HepG2 (cell line): Measurements from ENCODE around the gene TTYH1. TPM values are rescaled to one million over a fixed set of nuclear protein-coding genes. Genes with fewer than 3 reads are reported as not detected.

Experiments
- ATAC-seq: fragments of 200-7000 bp; cut with Tn5 transposase; 3 replicates; pipeline ENCODE4 v1.9.1; 2020; ENCODE audit warnings: mild to moderate bottlenecking, moderate library complexity
- BruUV-seq: library from RNA; stranded (reverse); fragments of 400-500 nt; replicated peaks from 2 replicates; lab custom pipeline; 2021; lab: Mats Ljungman, UMichigan
- CTCF ChIA-PET: fragments of 300-600 bp; formaldehyde crosslinking; extraction: SDS; loops from one replicate; lab custom pipeline; 2021; ENCODE audit warnings: low total read pairs, inconsistent platforms, low intra/inter-chr PET ratio; lab: Yijun Ruan, JAX
- POLR2A ChIA-PET: fragments of 350-600 bp; sonication (Branson Sonifier 250); formaldehyde crosslinking; loops from one replicate; lab custom pipeline; 2020; ENCODE audit warnings: antibody characterized with exemption, inconsistent platforms; lab: Yijun Ruan, JAX
- DNase-seq: peaks from one replicate; pipeline ENCODE4 v3.0.0-alpha.2; 2015; ENCODE audit warnings: low spot score
- FAIRE-seq: peaks from 3 replicates; lab custom pipeline; 2011; peaks lifted over from hg19 to GRCh38; lab: Jason Lieb, UNC
- H2AFZ ChIP-seq: one replicate; pipeline ENCODE4 v1.6.1; 2011; ENCODE audit warnings: low read length, inconsistent platforms
- H3K27ac ChIP-seq: fragments of 300-600 bp; 3 replicates; pipeline ENCODE4 v1.8.0; 2011; ENCODE audit warnings: mixed run types, mild to moderate bottlenecking, mixed read lengths, low read length, inconsistent platforms; ENCODE audit not compliant: insufficient read depth; ENCODE audit errors: extremely low read length
- H3K27me3 ChIP-seq, 2 experiments: fragments of 200-600 bp in 1 of 2; 2 replicates in 1 of 2; 3 replicates in 1 of 2; pipeline versions ENCODE4 v1.6.0 to v1.8.0; 2011; ENCODE audit warnings: low read length in 2 of 2, mild to moderate bottlenecking in 2 of 2, moderate library complexity in 2 of 2, inconsistent platforms in 1 of 2; ENCODE audit not compliant: insufficient read depth in 2 of 2, control insufficient read depth in 1 of 2
- H3K36me3 ChIP-seq, 2 experiments: fragments of 200-600 bp in 1 of 2; replicated peaks in 1 of 2; 2 replicates in 1 of 2; 3 replicates in 1 of 2; pipeline versions ENCODE4 v1.5.1 to v1.8.0; 2011; ENCODE audit warnings: low read length in 2 of 2, inconsistent platforms in 1 of 2; ENCODE audit not compliant: insufficient read depth in 2 of 2, control insufficient read depth in 1 of 2
- H3K4me1 ChIP-seq: 2 replicates; pipeline ENCODE4 v1.5.1; 2012; ENCODE audit warnings: low read length, inconsistent platforms; ENCODE audit not compliant: insufficient read depth
- H3K4me2 ChIP-seq: 2 replicates; pipeline ENCODE4 v1.6.0; 2011; ENCODE audit warnings: low read depth, low read length, inconsistent platforms
- H3K4me3 ChIP-seq, 3 experiments: fragments of 200-600 bp in 1 of 3; sonication (generic), shearing (Covaris generic) in 1 of 3; replicated peaks in 1 of 3; 2 replicates each; pipeline ENCODE4 v1.5.1; 2011 to 2016; ENCODE audit warnings: low read length in 3 of 3, inconsistent platforms in 2 of 3, low read depth in 2 of 3, mild to moderate bottlenecking in 2 of 3, control low read depth in 1 of 3, mixed read lengths in 1 of 3; ENCODE audit not compliant: insufficient read depth in 1 of 3
- H3K79me2 ChIP-seq: one replicate; pipeline ENCODE4 v1.6.1; 2011; ENCODE audit warnings: low read length, inconsistent platforms; ENCODE audit not compliant: insufficient read depth
- H3K9ac ChIP-seq: 2 replicates; pipeline ENCODE4 v1.6.0; 2011; ENCODE audit warnings: mild to moderate bottlenecking, low read depth, low read length, inconsistent platforms; ENCODE audit not compliant: insufficient read depth
- H3K9me3 ChIP-seq: 2 replicates; pipeline ENCODE4 v1.5.1; 2012; ENCODE audit warnings: mild to moderate bottlenecking, low read length
- H4K20me1 ChIP-seq: 2 replicates; pipeline ENCODE4 v1.6.0; 2011; ENCODE audit warnings: inconsistent platforms, mild to moderate bottlenecking, low read length, moderate library complexity; ENCODE audit not compliant: insufficient read depth
- SKIL ChIP-seq: sonication (generic); formaldehyde crosslinking; IDR thresholded peaks from 2 replicates; pipeline ENCODE4 v1.8.0; 2022; ENCODE audit warnings: missing genetic modification reagents, mild to moderate bottlenecking, moderate library complexity, borderline replicate concordance
- SSRP1 ChIP-seq: IDR thresholded peaks from 2 replicates; pipeline ENCODE4 v1.6.1; 2016; ENCODE audit warnings: control low read depth
- ZNF619 ChIP-seq: sonication (generic); formaldehyde crosslinking; IDR thresholded peaks from 2 replicates; pipeline ENCODE4 v1.4.0; 2020; ENCODE audit warnings: mild to moderate bottlenecking, missing genetic modification reagents
- ZNF768 ChIP-seq: sonication (generic); formaldehyde crosslinking; IDR thresholded peaks from 2 replicates; pipeline ENCODE4 v1.4.0; 2020; ENCODE audit warnings: missing genetic modification reagents
- WGBS: methylation state at CpG from one replicate; pipeline ENCODE4 v1.1.6; 2017; ENCODE audit warnings: low lambda C conversion rate; 5-methylcytosine and 5-hydroxymethylcytosine counted together
- in situ Hi-C: cut with HindIII; loops from 2 replicates; pipeline ENCODE4 v1.10.0; 2017; ENCODE audit warnings: low pct_unique_long_range_greater_than_20kb; ENCODE audit not compliant: extremely low pct_ligation_motif_present
- intact Hi-C: fragments of 100-400 bp; cut with micrococcal nuclease; formaldehyde crosslinking; loops from one replicate; pipeline ENCODE4 v1.10.0; 2022; ENCODE audit not compliant: unreplicated experiment
- polyA plus RNA-seq, 8 experiments: library from polyadenylated mRNA; depleted of rRNA in 3 of 8; stranded (reverse) in 7 of 8; unstranded in 1 of 8; fragments of >200 nt; fragmentation: Illumina TruSeq in 4 of 8; extraction: Trizol in 4 of 8; gene quantifications; 2 replicates each; pipeline versions ENCODE4 v1.2.1 to v1.2.3, GENCODE V29; 2011 to 2016; ENCODE audit warnings: low read depth in 4 of 8, missing spikeins in 1 of 8, mixed read lengths in 1 of 8; ENCODE audit not compliant: insufficient read depth in 1 of 8
- total RNA-seq, 5 experiments: library from RNA; depleted of rRNA; stranded (reverse); fragments of >200 nt; fragmentation: Illumina TruSeq; extraction: Trizol; gene quantifications; 2 replicates each; pipeline ENCODE4 v1.2.3, GENCODE V29; 2016; ENCODE audit warnings: low read depth in 1 of 5
- TF ChIP-seq, protein P1 (sequence below): sonication (generic); formaldehyde crosslinking; IDR thresholded peaks from 2 replicates; pipeline ENCODE4 v1.9.0; 2021; ENCODE audit warnings: missing genetic modification reagents, mild to moderate bottlenecking, borderline replicate concordance
- TF ChIP-seq, protein P2 (sequence below): IDR thresholded peaks from 2 replicates; pipeline ENCODE4 v1.6.1; 2016; ENCODE audit warnings: low read depth, missing genetic modification reagents, missing compliant biosample characterization

The TTYH1 gene
- total and polyA plus RNA-seq, 2 of the 13 experiments (the other 11 are each of a cell fraction or from before 2014, with no cell fraction given), result 6.9 to 19.9 TPM

GRCh38 chr19:54433697-54434096, 18.4 kb downstream of the TTYH1 start:
- CTCF ChIA-PET, result no interaction called here
- intact Hi-C loops (no loop called here), in situ Hi-C loops (no loop called here)
- POLR2A ChIA-PET, result interaction anchor here (1.7 to 1.8 kb wide), 2 partner anchors 13 to 15 kb away, joined by 6 to 7 read pairs; partner anchors contain the start of gene LENG8
- Histone ChIP-seq H2AFZ (no peak overlapping the region), H3K27me3 (no peaks in the 10 kb centered on the region; a peak in 1 of 5 replicates), H3K4me1 (no peaks in the 10 kb centered on the region), H4K20me1 (no peaks in the 10 kb centered on the region), H3K4me2 (no peak overlapping the region), H3K36me3 (no peaks in the 10 kb centered on the region), H3K27ac (no peak overlapping the region), H3K9ac (no peak overlapping the region), H3K4me3 (no peak overlapping the region), H3K79me2 (no peaks in the 10 kb centered on the region), H3K9me3 (no peaks in the 10 kb centered on the region)
- 97% methylated on average over 3 of the region's 5 CpGs for WGBS
- peak; percentile 16; the same call in 1 of the 2 replicates for TF ChIP-seq SSRP1 (CRISPR knock-in tag)
- TF ChIP-seq, protein P1, sequence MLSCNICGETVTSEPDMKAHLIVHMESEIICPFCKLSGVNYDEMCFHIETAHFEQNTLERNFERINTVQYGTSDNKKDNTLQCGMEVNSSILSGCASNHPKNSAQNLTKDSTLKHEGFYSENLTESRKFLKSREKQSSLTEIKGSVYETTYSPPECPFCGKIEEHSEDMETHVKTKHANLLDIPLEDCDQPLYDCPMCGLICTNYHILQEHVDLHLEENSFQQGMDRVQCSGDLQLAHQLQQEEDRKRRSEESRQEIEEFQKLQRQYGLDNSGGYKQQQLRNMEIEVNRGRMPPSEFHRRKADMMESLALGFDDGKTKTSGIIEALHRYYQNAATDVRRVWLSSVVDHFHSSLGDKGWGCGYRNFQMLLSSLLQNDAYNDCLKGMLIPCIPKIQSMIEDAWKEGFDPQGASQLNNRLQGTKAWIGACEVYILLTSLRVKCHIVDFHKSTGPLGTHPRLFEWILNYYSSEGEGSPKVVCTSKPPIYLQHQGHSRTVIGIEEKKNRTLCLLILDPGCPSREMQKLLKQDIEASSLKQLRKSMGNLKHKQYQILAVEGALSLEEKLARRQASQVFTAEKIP (CRISPR knock-in tag), result no peak
- peak; percentile 65 for TF ChIP-seq ZNF768
- TF ChIP-seq, protein P2, sequence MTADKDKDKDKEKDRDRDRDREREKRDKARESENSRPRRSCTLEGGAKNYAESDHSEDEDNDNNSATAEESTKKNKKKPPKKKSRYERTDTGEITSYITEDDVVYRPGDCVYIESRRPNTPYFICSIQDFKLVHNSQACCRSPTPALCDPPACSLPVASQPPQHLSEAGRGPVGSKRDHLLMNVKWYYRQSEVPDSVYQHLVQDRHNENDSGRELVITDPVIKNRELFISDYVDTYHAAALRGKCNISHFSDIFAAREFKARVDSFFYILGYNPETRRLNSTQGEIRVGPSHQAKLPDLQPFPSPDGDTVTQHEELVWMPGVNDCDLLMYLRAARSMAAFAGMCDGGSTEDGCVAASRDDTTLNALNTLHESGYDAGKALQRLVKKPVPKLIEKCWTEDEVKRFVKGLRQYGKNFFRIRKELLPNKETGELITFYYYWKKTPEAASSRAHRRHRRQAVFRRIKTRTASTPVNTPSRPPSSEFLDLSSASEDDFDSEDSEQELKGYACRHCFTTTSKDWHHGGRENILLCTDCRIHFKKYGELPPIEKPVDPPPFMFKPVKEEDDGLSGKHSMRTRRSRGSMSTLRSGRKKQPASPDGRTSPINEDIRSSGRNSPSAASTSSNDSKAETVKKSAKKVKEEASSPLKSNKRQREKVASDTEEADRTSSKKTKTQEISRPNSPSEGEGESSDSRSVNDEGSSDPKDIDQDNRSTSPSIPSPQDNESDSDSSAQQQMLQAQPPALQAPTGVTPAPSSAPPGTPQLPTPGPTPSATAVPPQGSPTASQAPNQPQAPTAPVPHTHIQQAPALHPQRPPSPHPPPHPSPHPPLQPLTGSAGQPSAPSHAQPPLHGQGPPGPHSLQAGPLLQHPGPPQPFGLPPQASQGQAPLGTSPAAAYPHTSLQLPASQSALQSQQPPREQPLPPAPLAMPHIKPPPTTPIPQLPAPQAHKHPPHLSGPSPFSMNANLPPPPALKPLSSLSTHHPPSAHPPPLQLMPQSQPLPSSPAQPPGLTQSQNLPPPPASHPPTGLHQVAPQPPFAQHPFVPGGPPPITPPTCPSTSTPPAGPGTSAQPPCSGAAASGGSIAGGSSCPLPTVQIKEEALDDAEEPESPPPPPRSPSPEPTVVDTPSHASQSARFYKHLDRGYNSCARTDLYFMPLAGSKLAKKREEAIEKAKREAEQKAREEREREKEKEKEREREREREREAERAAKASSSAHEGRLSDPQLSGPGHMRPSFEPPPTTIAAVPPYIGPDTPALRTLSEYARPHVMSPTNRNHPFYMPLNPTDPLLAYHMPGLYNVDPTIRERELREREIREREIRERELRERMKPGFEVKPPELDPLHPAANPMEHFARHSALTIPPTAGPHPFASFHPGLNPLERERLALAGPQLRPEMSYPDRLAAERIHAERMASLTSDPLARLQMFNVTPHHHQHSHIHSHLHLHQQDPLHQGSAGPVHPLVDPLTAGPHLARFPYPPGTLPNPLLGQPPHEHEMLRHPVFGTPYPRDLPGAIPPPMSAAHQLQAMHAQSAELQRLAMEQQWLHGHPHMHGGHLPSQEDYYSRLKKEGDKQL (CRISPR knock-in tag), result no peak
- no peak for TF ChIP-seq SKIL (CRISPR knock-in tag)
- TF ChIP-seq ZNF619 (CRISPR knock-in tag), result no peak
- no peak for DNase-seq
- no peak for FAIRE-seq
- no TSS peak for BruUV-seq
- no peak for ATAC-seq
